NT2/D1 (cell line): ENCODE data around the gene CABLES2.

Experiments used
- SUZ12 ChIP-seq: IDR thresholded peaks from 2 replicates; pipeline ENCODE4 v1.6.1; 2011; ENCODE audit not compliant: insufficient read length, insufficient read depth; ENCODE audit errors: extremely low read depth
- YY1 ChIP-seq: IDR thresholded peaks from 2 replicates; pipeline ENCODE4 v1.6.1; 2011; ENCODE audit not compliant: insufficient read length, insufficient read depth

- no peak for TF ChIP-seq YY1
- TF ChIP-seq SUZ12 = no peak
Observed at GRCh38 chr20:62446888-62447869, 40.1 kb upstream of the CABLES2 start.
